GM12878 (cell line): ENCODE results near the gene TCP11L1. TPM values are rescaled to one million over a fixed set of nuclear protein-coding genes. Genes with fewer than 3 reads are reported as not detected.

Source experiments
- polyA plus RNA-seq, 11 experiments: library from polyadenylated mRNA; depleted of rRNA in 4 of 11; unstranded in 6 of 11; stranded (reverse) in 5 of 11; fragments of >200 nt; fragmentation: Nextera tagmentation in 4 of 11; fragmentation: Illumina TruSeq in 1 of 11; extraction: Ambion mirVana in 4 of 11; extraction: Trizol in 1 of 11; gene quantifications; 1 replicate in 1 of 11; 2 replicates in 10 of 11; pipeline versions ENCODE4 v1.2.1 to v1.2.3, GENCODE V29; 2011 to 2016; ENCODE audit warnings: inconsistent platforms in 2 of 11, missing spikeins in 2 of 11, low read depth in 1 of 11
- total RNA-seq, 4 experiments: library from RNA; depleted of rRNA in 3 of 4; stranded (reverse); fragments of >200 nt in 3 of 4; fragmentation: Illumina TruSeq in 1 of 4; extraction: Trizol in 1 of 4; gene quantifications; 2 replicates each; pipeline versions ENCODE4 v1.2.1 to v1.2.3, GENCODE V29; 2013 to 2021
- TF ChIP-seq, protein P1 (sequence below): fragments of 450-650 bp; IDR thresholded peaks from 2 replicates; pipeline ENCODE4 v1.6.1; 2016; ENCODE audit warnings: mild to moderate bottlenecking, moderate library complexity, borderline replicate concordance
- TF ChIP-seq, protein P2 (sequence below): fragments of 450-650 bp; formaldehyde crosslinking; IDR thresholded peaks from 2 replicates; pipeline ENCODE4 v1.5.0; 2022; ENCODE audit warnings: mild to moderate bottlenecking, missing genetic modification characterization

Gene TCP11L1
- total and polyA plus RNA-seq, 10 of the 15 experiments (the other 5 are each of a cell fraction or from before 2014, with no cell fraction given), result 5.3 to 15.7 (median 13.0) TPM

DNA sequence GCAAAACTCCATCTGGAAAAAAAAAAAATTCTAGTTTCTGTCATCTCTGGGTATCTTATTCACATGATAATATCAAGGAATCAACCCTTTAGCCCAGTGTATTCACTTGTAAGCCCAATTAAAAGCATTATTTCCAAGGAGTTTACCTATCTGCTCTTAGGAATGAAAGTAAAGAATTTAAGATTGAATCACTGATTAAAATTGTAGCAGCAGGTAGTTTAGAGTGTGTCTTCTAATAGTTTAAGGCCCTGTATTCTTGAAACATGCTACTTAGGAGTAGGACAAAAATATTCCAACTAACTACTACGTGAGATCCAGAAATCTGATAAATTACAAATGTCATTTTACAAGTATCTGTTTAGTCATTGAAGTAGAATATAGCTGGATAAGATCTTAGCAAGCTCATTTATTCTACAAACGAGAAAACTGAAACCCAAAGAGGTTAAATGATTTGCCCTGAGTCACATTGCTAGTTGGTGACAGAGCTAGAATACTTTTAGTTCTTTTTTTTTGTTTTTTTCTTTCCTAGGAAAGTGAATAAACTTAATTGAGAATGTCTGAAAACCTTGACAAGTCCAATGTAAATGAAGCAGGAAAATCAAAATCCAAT, 4.0 kb downstream of the TCP11L1 start (continued):
- TF ChIP-seq, protein P1, sequence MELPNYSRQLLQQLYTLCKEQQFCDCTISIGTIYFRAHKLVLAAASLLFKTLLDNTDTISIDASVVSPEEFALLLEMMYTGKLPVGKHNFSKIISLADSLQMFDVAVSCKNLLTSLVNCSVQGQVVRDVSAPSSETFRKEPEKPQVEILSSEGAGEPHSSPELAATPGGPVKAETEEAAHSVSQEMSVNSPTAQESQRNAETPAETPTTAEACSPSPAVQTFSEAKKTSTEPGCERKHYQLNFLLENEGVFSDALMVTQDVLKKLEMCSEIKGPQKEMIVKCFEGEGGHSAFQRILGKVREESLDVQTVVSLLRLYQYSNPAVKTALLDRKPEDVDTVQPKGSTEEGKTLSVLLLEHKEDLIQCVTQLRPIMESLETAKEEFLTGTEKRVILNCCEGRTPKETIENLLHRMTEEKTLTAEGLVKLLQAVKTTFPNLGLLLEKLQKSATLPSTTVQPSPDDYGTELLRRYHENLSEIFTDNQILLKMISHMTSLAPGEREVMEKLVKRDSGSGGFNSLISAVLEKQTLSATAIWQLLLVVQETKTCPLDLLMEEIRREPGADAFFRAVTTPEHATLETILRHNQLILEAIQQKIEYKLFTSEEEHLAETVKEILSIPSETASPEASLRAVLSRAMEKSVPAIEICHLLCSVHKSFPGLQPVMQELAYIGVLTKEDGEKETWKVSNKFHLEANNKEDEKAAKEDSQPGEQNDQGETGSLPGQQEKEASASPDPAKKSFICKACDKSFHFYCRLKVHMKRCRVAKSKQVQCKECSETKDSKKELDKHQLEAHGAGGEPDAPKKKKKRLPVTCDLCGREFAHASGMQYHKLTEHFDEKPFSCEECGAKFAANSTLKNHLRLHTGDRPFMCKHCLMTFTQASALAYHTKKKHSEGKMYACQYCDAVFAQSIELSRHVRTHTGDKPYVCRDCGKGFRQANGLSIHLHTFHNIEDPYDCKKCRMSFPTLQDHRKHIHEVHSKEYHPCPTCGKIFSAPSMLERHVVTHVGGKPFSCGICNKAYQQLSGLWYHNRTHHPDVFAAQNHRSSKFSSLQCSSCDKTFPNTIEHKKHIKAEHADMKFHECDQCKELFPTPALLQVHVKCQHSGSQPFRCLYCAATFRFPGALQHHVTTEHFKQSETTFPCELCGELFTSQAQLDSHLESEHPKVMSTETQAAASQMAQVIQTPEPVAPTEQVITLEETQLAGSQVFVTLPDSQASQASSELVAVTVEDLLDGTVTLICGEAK, result peak; percentile 25; the same call in 1 of the 2 replicates
- TF ChIP-seq, protein P2, sequence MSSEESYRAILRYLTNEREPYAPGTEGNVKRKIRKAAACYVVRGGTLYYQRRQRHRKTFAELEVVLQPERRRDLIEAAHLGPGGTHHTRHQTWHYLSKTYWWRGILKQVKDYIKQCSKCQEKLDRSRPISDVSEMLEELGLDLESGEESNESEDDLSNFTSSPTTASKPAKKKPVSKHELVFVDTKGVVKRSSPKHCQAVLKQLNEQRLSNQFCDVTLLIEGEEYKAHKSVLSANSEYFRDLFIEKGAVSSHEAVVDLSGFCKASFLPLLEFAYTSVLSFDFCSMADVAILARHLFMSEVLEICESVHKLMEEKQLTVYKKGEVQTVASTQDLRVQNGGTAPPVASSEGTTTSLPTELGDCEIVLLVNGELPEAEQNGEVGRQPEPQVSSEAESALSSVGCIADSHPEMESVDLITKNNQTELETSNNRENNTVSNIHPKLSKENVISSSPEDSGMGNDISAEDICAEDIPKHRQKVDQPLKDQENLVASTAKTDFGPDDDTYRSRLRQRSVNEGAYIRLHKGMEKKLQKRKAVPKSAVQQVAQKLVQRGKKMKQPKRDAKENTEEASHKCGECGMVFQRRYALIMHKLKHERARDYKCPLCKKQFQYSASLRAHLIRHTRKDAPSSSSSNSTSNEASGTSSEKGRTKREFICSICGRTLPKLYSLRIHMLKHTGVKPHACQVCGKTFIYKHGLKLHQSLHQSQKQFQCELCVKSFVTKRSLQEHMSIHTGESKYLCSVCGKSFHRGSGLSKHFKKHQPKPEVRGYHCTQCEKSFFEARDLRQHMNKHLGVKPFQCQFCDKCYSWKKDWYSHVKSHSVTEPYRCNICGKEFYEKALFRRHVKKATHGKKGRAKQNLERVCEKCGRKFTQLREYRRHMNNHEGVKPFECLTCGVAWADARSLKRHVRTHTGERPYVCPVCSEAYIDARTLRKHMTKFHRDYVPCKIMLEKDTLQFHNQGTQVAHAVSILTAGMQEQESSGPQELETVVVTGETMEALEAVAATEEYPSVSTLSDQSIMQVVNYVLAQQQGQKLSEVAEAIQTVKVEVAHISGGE, result no peak
- TF ChIP-seq, all 136 proteins: peak for 1
